Measurements from ENCODE around the gene S100A6.
A peak's percentile ranks its signal among the peaks of the same experiment; 100 is the strongest.
"Not testable (repeated sequence)": the region's sequence is repeated elsewhere in the genome, so short reads cannot be mapped to it uniquely, and the experiment has no call there.

S100A6 gene

DNA sequence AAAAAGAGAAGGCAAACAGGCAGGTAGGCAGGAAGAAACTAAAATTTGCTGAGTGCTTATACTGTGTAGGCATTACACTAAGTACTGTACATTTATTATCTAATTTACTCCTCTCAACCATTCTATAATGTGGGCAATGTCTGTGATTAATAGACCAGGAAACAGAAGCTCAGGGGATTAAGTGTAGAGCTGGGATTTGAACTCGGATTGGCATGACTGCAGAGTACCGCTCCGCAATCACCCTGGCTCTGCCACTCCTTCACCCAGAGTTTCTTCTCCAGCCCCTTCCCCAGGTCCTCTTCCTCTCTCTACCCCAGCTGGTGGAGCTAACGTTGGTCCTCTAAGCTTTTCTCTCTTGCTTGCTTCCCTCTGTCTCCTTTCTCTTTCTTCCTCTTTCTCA lies 41.3 kb upstream of the S100A6 start:
- TF ChIP-seq, protein P1, sequence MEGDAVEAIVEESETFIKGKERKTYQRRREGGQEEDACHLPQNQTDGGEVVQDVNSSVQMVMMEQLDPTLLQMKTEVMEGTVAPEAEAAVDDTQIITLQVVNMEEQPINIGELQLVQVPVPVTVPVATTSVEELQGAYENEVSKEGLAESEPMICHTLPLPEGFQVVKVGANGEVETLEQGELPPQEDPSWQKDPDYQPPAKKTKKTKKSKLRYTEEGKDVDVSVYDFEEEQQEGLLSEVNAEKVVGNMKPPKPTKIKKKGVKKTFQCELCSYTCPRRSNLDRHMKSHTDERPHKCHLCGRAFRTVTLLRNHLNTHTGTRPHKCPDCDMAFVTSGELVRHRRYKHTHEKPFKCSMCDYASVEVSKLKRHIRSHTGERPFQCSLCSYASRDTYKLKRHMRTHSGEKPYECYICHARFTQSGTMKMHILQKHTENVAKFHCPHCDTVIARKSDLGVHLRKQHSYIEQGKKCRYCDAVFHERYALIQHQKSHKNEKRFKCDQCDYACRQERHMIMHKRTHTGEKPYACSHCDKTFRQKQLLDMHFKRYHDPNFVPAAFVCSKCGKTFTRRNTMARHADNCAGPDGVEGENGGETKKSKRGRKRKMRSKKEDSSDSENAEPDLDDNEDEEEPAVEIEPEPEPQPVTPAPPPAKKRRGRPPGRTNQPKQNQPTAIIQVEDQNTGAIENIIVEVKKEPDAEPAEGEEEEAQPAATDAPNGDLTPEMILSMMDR (IDR thresholded peaks at IDR 0.05; ENCODE audit: low read depth, low read length, missing control alignments), result no peak
- DNase-seq (ENCODE audit: low read depth), result no peak
- H3K4me3 ChIP-seq (ENCODE audit: low read depth, low read length), result no peak overlapping the region

DNA sequence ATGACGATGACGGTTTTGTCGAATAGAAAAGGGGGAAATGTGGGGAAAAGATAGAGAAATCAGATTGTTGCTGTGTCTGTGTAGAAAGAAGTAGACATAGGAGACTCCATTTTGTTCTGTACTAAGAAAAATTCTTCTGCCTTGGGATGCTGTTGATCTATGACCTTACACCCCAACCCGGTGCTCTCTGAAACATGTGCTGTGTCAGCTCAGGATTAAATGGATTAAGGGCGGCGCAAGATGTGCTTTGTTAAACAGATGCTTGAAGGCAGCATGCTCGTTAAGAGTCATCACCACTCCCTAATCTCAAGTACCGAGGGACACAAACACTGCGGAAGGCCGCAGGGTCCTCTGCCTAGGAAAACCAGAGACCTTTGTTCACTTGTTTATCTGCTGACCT lies 39.7 kb upstream of the S100A6 start:
- DNase-seq (ENCODE audit: low read depth); H3K4me3 ChIP-seq (ENCODE audit: low read depth, low read length): not testable (repeated sequence)

DNA sequence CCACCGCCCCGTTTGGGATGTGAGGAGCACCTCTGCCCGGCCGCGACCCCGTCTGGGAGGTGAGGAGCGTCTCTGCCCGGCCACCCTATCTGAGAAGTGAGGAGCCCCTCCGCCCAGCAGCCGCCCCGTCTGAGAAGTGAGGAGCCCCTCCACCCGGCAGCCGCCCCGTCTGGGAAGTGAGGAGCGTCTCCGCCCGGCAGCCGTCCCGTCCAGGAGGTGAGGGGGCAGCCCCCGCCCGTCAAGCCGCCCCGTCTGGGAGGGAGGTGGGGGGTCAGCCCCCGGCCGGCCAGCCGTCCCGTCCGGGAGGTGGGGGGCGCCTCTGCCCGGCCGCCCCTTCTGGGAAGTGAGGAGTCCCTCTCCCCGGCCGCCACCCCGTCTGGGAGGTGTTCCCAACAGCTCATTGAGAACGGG lies 39.3 kb upstream of the S100A6 start:
- not testable (repeated sequence) for DNase-seq (ENCODE audit: low read depth)

DNA sequence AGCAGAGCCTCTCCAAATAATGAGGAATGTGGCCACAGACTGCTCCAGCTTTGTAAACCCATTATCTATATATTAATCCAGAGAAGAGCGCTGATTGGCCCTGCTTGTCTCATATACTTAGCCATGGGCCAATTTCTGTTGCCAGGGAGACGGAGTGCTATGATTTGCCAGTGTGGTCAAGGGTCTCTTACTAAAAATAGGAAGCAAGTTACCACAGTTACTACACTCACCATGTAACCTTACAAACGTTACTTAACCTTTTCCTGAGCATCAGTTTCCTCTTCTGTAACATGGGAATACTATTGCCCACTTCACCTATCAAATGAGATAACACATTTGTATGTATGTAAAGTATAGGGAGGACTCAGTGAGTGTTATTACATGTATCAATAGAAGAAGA lies 37.6 kb upstream of the S100A6 start:
- H3K4me3 ChIP-seq (ENCODE audit: low read depth, low read length), result no peak overlapping the region
- DNase-seq (ENCODE audit: low read depth), result no peak
- TF ChIP-seq, protein P1 (IDR thresholded peaks at IDR 0.05; ENCODE audit: low read depth, low read length, missing control alignments), result no peak

More for the DNA sequence above, 39.3 kb upstream of the S100A6 start:
- not testable (repeated sequence) for H3K4me3 ChIP-seq (ENCODE audit: low read depth, low read length)

DNA sequence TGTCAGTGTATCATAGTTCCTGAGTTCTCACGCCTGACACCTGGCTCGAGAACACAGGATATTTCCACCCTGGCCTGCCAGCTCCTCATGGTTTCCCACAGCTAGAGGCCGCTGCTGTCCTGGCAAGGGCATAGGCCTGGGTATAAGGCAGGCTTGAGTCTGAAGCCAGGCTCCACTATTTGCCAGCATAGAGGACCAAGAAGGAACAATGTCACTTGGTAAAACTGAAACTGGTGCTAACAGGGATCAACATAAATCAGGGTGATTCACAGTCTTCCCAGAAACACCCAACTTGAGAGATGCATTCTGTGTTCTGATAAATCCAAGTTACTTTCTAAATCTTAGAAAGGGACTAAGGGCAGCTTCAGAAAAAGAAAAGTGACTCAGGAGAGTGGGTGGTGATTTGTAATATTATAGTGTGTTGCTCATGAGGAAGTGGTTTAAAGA lies 36.8 kb upstream of the S100A6 start:
- no peak for DNase-seq (ENCODE audit: low read depth)
- no peak overlapping the region for H3K4me3 ChIP-seq (ENCODE audit: low read depth, low read length)
- TF ChIP-seq, protein P1 (IDR thresholded peaks at IDR 0.05; ENCODE audit: low read depth, low read length, missing control alignments), result peak; percentile 82

DNA sequence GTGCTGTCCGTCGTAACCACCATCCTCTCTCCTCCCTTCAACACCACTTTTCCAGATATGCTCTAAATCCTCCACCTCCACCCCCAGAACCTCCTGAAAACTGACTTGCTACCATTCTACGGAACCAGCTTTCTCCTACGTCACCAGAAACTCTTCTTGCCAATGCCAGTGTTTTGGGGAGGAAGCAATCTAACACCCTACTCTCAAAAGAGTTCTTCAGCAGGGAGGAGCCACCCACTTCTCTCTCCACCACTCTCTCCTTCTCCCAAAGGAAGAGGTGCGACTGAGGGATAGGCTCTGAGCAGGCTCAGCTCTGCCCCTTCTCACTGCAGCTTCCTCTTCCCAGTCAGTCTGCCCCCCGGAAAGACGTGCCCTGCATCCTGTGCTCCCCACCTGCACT lies 35.9 kb upstream of the S100A6 start:
- TF ChIP-seq, protein P1 (IDR thresholded peaks at IDR 0.05; ENCODE audit: low read depth, low read length, missing control alignments), result no peak
- H3K4me3 ChIP-seq (ENCODE audit: low read depth, low read length), result no peak overlapping the region
- no peak for DNase-seq (ENCODE audit: low read depth)

DNA sequence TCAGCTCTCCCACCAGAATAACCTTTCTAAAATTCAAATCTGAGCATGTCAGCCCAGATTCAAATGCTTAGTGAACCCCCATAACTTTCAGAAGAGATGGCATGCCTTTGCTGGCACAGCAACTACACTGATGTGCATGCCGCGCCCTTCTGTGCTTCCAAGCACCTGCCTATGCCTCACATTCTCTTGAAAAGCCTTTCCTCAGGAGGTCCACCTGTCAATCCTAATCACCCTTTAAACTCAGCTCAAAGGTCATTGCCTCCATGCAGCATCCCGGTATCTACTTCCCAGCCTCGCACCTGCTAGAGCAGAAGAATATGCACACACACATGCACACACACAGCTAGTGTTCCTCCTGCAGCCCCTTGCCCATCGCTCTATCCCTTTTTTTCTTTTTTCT lies 35.1 kb upstream of the S100A6 start:
- DNase-seq (ENCODE audit: low read depth), result no peak
- TF ChIP-seq, protein P1 (IDR thresholded peaks at IDR 0.05; ENCODE audit: low read depth, low read length, missing control alignments), result no peak
- no peak overlapping the region for H3K4me3 ChIP-seq (ENCODE audit: low read depth, low read length)

DNA sequence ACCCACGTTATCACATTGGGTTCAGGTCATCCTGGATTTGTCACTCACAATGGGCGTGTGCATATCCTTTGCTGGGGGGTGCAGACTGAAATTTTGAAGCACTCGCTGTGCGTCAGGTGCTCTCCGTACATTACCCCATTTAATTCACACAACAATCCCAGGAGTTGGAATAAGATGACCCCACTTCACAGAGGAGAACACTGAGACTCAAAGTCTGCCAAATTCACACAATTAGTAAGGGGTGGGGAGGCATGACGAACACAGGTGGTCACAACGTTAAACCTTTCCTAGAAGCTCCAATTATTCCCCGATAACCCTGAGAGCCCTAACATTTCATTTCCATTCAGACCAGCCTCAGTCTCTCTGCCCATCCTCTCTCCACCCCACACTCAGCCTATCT lies 33.7 kb upstream of the S100A6 start:
- no peak overlapping the region for H3K4me3 ChIP-seq (ENCODE audit: low read depth, low read length)
- DNase-seq (ENCODE audit: low read depth), result no peak
- TF ChIP-seq, protein P1 (IDR thresholded peaks at IDR 0.05; ENCODE audit: low read depth, low read length, missing control alignments), result no peak
